Endothelial cell of umbilical vein (primary cell): Measurements from ENCODE around the gene PPP1R8. TPM values are rescaled to one million over a fixed set of nuclear protein-coding genes. Genes with fewer than 3 reads are reported as not detected.

Source experiments
- BruUV-seq: library from RNA; stranded (reverse); fragments of 400-500 nt; replicated peaks from 2 replicates; lab custom pipeline; 2021; lab: Mats Ljungman, UMichigan
- CTCF ChIA-PET: fragments of 300-600, 350-600 bp; sonication (Branson Sonifier 250); formaldehyde crosslinking; loops from one replicate; lab custom pipeline; 2021; ENCODE audit warnings: antibody characterized with exemption, inconsistent platforms; lab: Charles Lee
- POLR2A ChIA-PET: fragments of 300-600, 350-600 bp; sonication (Branson Sonifier 250); formaldehyde crosslinking; loops from one replicate; lab custom pipeline; 2021; ENCODE audit warnings: antibody characterized with exemption, inconsistent platforms; lab: Charles Lee
- DNase-seq: peaks from one replicate; pipeline ENCODE4 v3.0.0-alpha.2; 2011; ENCODE audit warnings: low read depth, low spot score
- FAIRE-seq: peaks from 2 replicates; lab custom pipeline; 2011; peaks lifted over from hg19 to GRCh38; lab: Jason Lieb, UNC
- H2AFZ ChIP-seq: 2 replicates; pipeline ENCODE4 v1.6.0; 2012; ENCODE audit warnings: low read depth, low read length, control low read depth, inconsistent platforms
- H3K27ac ChIP-seq: 2 replicates; pipeline ENCODE4 v1.5.1; 2011; ENCODE audit warnings: low read depth, mild to moderate bottlenecking, control low read depth, low read length, moderate library complexity; ENCODE audit not compliant: insufficient read depth
- H3K27me3 ChIP-seq, 2 experiments: 2 replicates each; pipeline versions ENCODE4 v1.6.0 to v1.6.1; 2011; ENCODE audit warnings: low read length in 2 of 2, mixed read lengths in 1 of 2; ENCODE audit not compliant: control insufficient read depth in 2 of 2, insufficient read depth in 2 of 2
- H3K36me3 ChIP-seq, 2 experiments: 2 replicates in 1 of 2; 3 replicates in 1 of 2; pipeline ENCODE4 v1.5.1; 2011; ENCODE audit warnings: low read length in 2 of 2, mild to moderate bottlenecking in 1 of 2, moderate library complexity in 1 of 2; ENCODE audit not compliant: control insufficient read depth in 2 of 2, insufficient read depth in 2 of 2; ENCODE audit errors: extremely low read depth in 1 of 2
- H3K4me1 ChIP-seq: 3 replicates; pipeline ENCODE4 v1.5.1; 2011; ENCODE audit warnings: mild to moderate bottlenecking, low read length; ENCODE audit not compliant: control insufficient read depth, insufficient read depth; ENCODE audit errors: extremely low read depth
- H3K4me2 ChIP-seq: 2 replicates; pipeline ENCODE4 v1.6.1; 2011; ENCODE audit warnings: low read length, control low read depth, mixed read lengths; ENCODE audit not compliant: insufficient read depth
- H3K4me3 ChIP-seq, 3 experiments: fragments of 200-600 bp in 1 of 3; sonication (generic), shearing (Covaris generic) in 1 of 3; replicated peaks in 1 of 3; 2 replicates each; pipeline ENCODE4 v1.5.1; 2011 to 2016; ENCODE audit warnings: control low read depth in 3 of 3, low read length in 3 of 3, mild to moderate bottlenecking in 2 of 3, inconsistent platforms in 1 of 3, low read depth in 1 of 3, moderate library complexity in 1 of 3; ENCODE audit not compliant: insufficient read depth in 1 of 3
- H3K79me2 ChIP-seq: 2 replicates; pipeline ENCODE4 v1.6.0; 2012; ENCODE audit warnings: low read length, inconsistent platforms; ENCODE audit not compliant: control insufficient read depth, insufficient read depth
- H3K9ac ChIP-seq: replicated peaks from 2 replicates; pipeline ENCODE3; 2011; ENCODE audit warnings: low read length, control low read depth; ENCODE audit not compliant: insufficient read depth; ENCODE audit errors: extremely low read depth
- H3K9me1 ChIP-seq: replicated peaks from 3 replicates; pipeline ENCODE4 v1.6.0; 2011; ENCODE audit warnings: mild to moderate bottlenecking, low read length; ENCODE audit not compliant: control insufficient read depth, insufficient read depth; ENCODE audit errors: extremely low read depth
- H3K9me3 ChIP-seq: replicated peaks from 2 replicates; pipeline ENCODE4 v1.5.1; 2012; ENCODE audit warnings: low read length, inconsistent platforms; ENCODE audit not compliant: control insufficient read depth, insufficient read depth
- H4K20me1 ChIP-seq: replicated peaks from 2 replicates; pipeline ENCODE3; 2011; ENCODE audit warnings: mild to moderate bottlenecking, low read length; ENCODE audit not compliant: control insufficient read depth, insufficient read depth; ENCODE audit errors: extremely low read depth
- CTCF ChIP-seq, 2 donors: IDR thresholded peaks; 1 replicate in 1 of 2; 2 replicates in 1 of 2; pipeline ENCODE4 v1.5.1; 2011; ENCODE audit warnings: low read length in 2 of 2, mild to moderate bottlenecking in 2 of 2, moderate library complexity in 2 of 2, control low read depth in 1 of 2, inconsistent platforms in 1 of 2, low read depth in 1 of 2; ENCODE audit not compliant: insufficient read depth in 1 of 2; ENCODE audit errors: extremely low read depth in 1 of 2
- MYC ChIP-seq: IDR thresholded peaks from one replicate; pipeline ENCODE4 v1.6.1; 2011; ENCODE audit warnings: mild to moderate bottlenecking, low read depth, low read length
- dilution Hi-C: fragments of 300-500 bp; cut with MboI; formaldehyde crosslinking; loops from one replicate; pipeline ENCODE4 v1.15.0; 2019; ENCODE audit warnings: low sequenced_read_pairs; ENCODE audit not compliant: extremely low pct_ligation_motif_present
- intact Hi-C: fragments of 100-400 bp; cut with micrococcal nuclease; formaldehyde crosslinking; loops from one replicate; pipeline ENCODE4 v1.10.0; 2022
- polyA plus RNA-seq, 4 experiments: library from polyadenylated mRNA; depleted of rRNA in 3 of 4; stranded (reverse) in 3 of 4; unstranded in 1 of 4; fragments of >200 nt; gene quantifications; 2 replicates each; pipeline versions ENCODE4 v1.2.1 to v1.2.3, GENCODE V29; 2011 to 2012; ENCODE audit warnings: missing spikeins in 1 of 4
- total RNA-seq: library from RNA; stranded (reverse); gene quantifications from 2 replicates; pipeline ENCODE4 v1.2.3, GENCODE V29; 2021

Gene PPP1R8
- total and polyA plus RNA-seq, 2 donors (not counting 3 experiments of a cell fraction or from before 2014, with no cell fraction given): 39.0 to 48.5 TPM

DNA sequence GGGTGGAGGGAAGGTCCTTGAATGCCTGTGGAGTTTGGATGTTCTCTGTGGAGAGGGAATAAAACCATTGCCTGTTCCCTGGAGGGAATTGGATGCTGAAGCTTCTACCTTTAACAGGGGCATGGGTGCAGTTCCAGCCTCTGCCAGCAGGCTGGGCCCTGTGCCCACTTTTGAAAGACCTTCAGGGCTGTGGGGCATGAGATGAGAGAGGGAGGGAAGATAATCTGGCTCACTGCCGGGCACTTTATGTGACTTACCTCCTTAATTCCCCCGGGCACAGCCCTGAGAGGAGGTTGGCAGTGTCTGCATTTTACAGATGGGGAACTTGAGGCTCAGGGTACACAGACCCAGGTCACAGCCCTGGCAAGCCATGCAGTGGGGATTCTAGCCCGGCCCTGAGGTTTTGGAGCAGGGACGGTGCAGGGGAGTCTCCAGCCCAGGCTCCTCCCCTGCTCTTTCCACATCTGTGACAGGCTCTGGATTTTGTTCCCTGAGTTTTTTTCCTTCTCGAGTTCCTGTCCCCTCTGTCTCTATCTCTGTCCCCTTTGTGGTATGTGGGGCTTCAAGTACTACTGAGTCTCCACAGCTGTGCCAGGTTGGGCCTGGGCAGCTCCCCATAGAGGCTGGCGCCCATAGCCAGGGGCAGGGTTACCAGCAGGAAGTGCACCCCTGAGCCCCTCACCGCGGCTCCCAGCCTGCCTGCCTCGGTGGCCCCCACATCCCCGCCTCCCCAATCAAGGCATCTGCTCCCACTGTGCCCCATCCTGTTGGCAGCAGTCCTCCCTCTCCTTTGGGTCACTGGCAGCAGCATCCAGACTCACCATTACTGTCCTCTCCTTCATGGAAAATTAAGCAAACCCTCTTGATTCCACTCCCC is 27.7 kb downstream of the PPP1R8 start:
- dilution Hi-C loops (no loop called here), intact Hi-C loops (loop anchor here (1.0 kb wide), 4 partner anchors 102 to 351 kb away; partner anchors contain the start of gene EYA3)
- CTCF ChIA-PET: interaction anchor here (0.5 to 3.9 kb wide), 56 partner anchors 7 to 1019 kb away, joined by 3 to 99 read pairs (median 4); partner anchors contain the start of genes EYA3, PPP1R8 and THEMIS2
- no TSS peak for BruUV-seq
- peak; percentile 86 for FAIRE-seq
- H3K9ac ChIP-seq: no peak overlapping the region
- DNase-seq: peak; percentile 81
- H3K36me3 ChIP-seq: no peaks in the 10 kb centered on the region
- H3K4me3 ChIP-seq: no peak overlapping the region
- H3K9me3 ChIP-seq: no peaks in the 10 kb centered on the region
- peaks cover under 1% of the 10 kb centered on the region for H3K4me1 ChIP-seq
- H4K20me1 ChIP-seq: no peaks in the 10 kb centered on the region
- H2AFZ ChIP-seq: no peak overlapping the region
- H3K79me2 ChIP-seq: no peaks in the 10 kb centered on the region
- H3K27me3 ChIP-seq: no peaks in the 10 kb centered on the region
- H3K9me1 ChIP-seq: no peaks in the 10 kb centered on the region
- TF ChIP-seq CTCF (IDR thresholded peaks at IDR 0.05; ENCODE audit: extremely low read depth in 1 of 2, insufficient read depth in 1 of 2, low read depth in 1 of 2, low read length in 2 of 2) (peak; percentile 93 to 97), MYC (no peak)
- H3K27ac ChIP-seq: no peak overlapping the region
- no peak overlapping the region for H3K4me2 ChIP-seq
- POLR2A ChIA-PET: no interaction called here
